Suprapubic skin (tissue), 4 donors: Measurements from ENCODE around the gene CFAP100. TPM values are rescaled to one million over a fixed set of nuclear protein-coding genes. Genes with fewer than 3 reads are reported as not detected.

Experiments used
- DNase-seq, 2 donors: peaks; one replicate each; pipeline ENCODE4 v3.0.0-alpha.2; 2019; ENCODE audit warnings: low spot score in 2 of 2
- H3K27ac ChIP-seq: fragments of 200-600 bp; sonication (generic); one replicate; pipeline ENCODE4 v1.5.1; 2019
- H3K27me3 ChIP-seq: fragments of 200-600 bp; sonication (generic); one replicate; pipeline ENCODE4 v1.5.1; 2019
- H3K36me3 ChIP-seq: fragments of 200-600 bp; sonication (generic); one replicate; pipeline ENCODE4 v1.5.1; 2019
- H3K4me1 ChIP-seq: fragments of 200-600 bp; sonication (generic); one replicate; pipeline ENCODE4 v1.5.1; 2019
- H3K4me3 ChIP-seq: fragments of 200-600 bp; sonication (generic); one replicate; pipeline ENCODE4 v1.5.1; 2019; ENCODE audit warnings: mild to moderate bottlenecking
- H3K9me3 ChIP-seq: fragments of 200-600 bp; sonication (generic); one replicate; pipeline ENCODE4 v1.5.1; 2019
- EP300 ChIP-seq: sonication (generic); formaldehyde crosslinking; IDR thresholded peaks from one replicate; pipeline ENCODE4 v1.6.1; 2017; ENCODE audit warnings: antibody characterized with exemption
- POLR2A ChIP-seq, 2 donors: fragments of 450-650 bp; IDR thresholded peaks; one replicate each; pipeline ENCODE4 v1.6.1; 2017; ENCODE audit warnings: antibody characterized with exemption in 2 of 2, mild to moderate bottlenecking in 2 of 2, moderate library complexity in 2 of 2
- POLR2AphosphoS5 ChIP-seq, 3 donors: sonication (generic); formaldehyde crosslinking; IDR thresholded peaks; one replicate each; pipeline ENCODE4 v1.6.1; 2017; ENCODE audit warnings: antibody characterized with exemption in 3 of 3
- WGBS: methylation state at CpG from one replicate; pipeline ENCODE4 v1.1.5; 2018; 5-methylcytosine and 5-hydroxymethylcytosine counted together
- total RNA-seq, 4 donors: library from RNA; depleted of rRNA; stranded (reverse); fragments of >200 nt; gene quantifications; one replicate each; pipeline ENCODE4 v1.1.0, GENCODE V29; 2016
- TF ChIP-seq, protein P1 (sequence below), 2 donors: fragments of 200-600 bp in 1 of 2; fragments of 450-650 bp in 1 of 2; sonication (generic) in 1 of 2; IDR thresholded peaks; one replicate each; pipeline ENCODE4 v1.5.1; 2016 to 2019; ENCODE audit warnings: antibody characterized with exemption in 2 of 2, mild to moderate bottlenecking in 1 of 2, moderate library complexity in 1 of 2

Gene CFAP100
- total RNA-seq, 4 donors from 2014 or later, result not detected

DNA sequence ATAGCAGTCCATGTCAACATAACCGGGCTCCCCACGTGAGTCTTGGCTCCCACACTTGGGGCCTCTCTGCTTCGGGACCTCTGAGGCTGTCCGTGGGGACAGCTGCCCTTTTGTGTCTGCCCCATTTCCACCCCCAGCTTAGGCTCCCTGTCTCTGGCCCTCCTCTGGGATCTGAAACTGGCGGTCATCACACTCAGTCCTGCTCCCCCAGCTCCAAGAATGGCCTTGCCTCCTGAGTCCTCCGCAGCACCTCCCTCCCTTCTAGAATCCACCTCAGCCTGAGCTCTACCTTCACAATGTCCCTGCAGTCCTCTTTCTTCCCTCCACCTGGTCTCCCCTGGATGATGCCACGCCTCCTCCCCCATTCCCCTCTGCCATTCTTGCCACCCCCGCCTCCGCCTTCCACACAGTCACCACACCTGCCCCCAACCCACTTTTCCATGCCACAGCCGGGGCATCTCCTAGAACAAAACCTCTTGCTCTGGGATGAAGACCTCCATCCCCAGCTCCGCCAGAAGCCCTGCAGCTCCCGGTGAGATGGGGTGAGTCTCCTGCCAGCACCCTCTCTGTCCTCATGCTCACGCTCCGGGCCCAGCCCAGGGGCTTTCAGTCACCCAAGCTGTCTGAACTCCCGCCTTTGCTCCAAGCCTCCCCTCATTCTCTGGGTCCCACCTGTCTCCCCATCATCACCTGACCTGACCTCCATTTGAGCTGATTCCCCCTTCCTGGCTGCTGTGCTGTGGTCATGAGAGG is 88.0 kb downstream of the CFAP100 start:
- Histone ChIP-seq H3K4me1 (peaks cover 7% of the 10 kb centered on the region), H3K27ac (no peak overlapping the region), H3K4me3 (no peak overlapping the region), H3K9me3 (no peaks in the 10 kb centered on the region), H3K36me3 (no peaks in the 10 kb centered on the region), H3K27me3 (no peaks in the 10 kb centered on the region)
- 89% methylated on average over 15 of the region's 15 CpGs for WGBS
- DNase-seq, result peak in 1 of 2 donors; percentile 52
- TF ChIP-seq EP300, result no peak
- no peak for TF ChIP-seq POLR2A (IDR thresholded peaks at IDR 0.05)
- no peak for TF ChIP-seq POLR2AphosphoS5 (IDR thresholded peaks at IDR 0.05)
- TF ChIP-seq, protein P1, sequence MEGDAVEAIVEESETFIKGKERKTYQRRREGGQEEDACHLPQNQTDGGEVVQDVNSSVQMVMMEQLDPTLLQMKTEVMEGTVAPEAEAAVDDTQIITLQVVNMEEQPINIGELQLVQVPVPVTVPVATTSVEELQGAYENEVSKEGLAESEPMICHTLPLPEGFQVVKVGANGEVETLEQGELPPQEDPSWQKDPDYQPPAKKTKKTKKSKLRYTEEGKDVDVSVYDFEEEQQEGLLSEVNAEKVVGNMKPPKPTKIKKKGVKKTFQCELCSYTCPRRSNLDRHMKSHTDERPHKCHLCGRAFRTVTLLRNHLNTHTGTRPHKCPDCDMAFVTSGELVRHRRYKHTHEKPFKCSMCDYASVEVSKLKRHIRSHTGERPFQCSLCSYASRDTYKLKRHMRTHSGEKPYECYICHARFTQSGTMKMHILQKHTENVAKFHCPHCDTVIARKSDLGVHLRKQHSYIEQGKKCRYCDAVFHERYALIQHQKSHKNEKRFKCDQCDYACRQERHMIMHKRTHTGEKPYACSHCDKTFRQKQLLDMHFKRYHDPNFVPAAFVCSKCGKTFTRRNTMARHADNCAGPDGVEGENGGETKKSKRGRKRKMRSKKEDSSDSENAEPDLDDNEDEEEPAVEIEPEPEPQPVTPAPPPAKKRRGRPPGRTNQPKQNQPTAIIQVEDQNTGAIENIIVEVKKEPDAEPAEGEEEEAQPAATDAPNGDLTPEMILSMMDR (IDR thresholded peaks at IDR 0.05), result no peak

DNA sequence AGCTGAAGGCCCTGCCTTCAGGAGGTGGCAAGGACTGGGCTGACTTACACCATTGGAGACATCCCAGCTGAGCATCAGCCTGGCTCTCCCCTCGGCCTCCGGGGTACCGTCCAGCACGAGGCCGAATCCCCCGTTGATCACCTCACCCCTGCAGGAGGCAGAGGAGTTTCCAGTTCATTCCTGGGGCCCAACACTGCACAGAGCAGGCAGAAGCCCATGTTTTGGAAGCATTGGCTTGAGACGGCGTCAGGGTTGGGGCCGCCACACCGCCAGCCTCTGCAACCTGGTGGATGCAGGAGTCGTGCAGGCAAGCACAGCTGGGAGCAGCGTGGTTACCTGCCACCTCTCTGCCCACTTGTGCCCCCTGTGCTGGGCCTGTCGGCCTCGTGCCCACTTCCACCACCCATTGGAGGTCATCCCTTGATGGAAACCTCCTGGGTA is 88.6 kb downstream of the CFAP100 start:
- no peaks in the 10 kb centered on the region for H3K9me3 ChIP-seq
- no peaks in the 10 kb centered on the region for H3K27me3 ChIP-seq
- DNase-seq, result peak in 1 of 2 donors; percentile 51
- WGBS, result 81% methylated on average over 10 of the region's 14 CpGs
- no peak overlapping the region for H3K27ac ChIP-seq
- no peaks in the 10 kb centered on the region for H3K36me3 ChIP-seq
- H3K4me3 ChIP-seq, result no peak overlapping the region
- H3K4me1 ChIP-seq, result peaks cover 7% of the 10 kb centered on the region
- TF ChIP-seq POLR2AphosphoS5 (IDR thresholded peaks at IDR 0.05), result no peak
- no peak for TF ChIP-seq POLR2A (IDR thresholded peaks at IDR 0.05)
- TF ChIP-seq EP300, result no peak
- TF ChIP-seq, protein P1 (IDR thresholded peaks at IDR 0.05), result no peak

DNA sequence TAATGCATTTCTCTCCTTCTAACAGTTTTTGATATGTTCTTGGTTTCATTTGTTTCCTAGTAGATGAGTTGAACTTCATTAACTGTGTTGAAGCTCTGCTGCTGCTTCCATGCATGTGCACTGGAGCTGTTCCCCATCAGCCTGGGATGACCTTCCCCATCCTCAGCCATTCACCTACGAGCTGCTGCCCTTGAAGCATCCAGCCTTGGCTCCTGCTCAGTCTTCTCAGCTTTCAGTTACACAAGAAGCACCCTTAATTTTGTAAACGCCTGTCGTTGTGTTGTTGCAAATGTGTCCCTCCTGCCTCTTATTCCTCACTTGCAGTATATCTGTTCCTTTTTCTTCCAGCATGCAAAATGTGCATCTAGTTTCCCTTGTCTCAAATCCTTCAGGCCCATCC is 89.4 kb downstream of the CFAP100 start:
- no peaks in the 10 kb centered on the region for H3K27me3 ChIP-seq
- no peak overlapping the region for H3K27ac ChIP-seq
- no peaks in the 10 kb centered on the region for H3K36me3 ChIP-seq
- 92% methylated on average over 3 of the region's 3 CpGs for WGBS
- H3K9me3 ChIP-seq, result no peaks in the 10 kb centered on the region
- TF ChIP-seq, protein P1 (IDR thresholded peaks at IDR 0.05), result no peak
- DNase-seq, result no peak
- peaks cover 7% of the 10 kb centered on the region for H3K4me1 ChIP-seq
- H3K4me3 ChIP-seq, result no peak overlapping the region

DNA sequence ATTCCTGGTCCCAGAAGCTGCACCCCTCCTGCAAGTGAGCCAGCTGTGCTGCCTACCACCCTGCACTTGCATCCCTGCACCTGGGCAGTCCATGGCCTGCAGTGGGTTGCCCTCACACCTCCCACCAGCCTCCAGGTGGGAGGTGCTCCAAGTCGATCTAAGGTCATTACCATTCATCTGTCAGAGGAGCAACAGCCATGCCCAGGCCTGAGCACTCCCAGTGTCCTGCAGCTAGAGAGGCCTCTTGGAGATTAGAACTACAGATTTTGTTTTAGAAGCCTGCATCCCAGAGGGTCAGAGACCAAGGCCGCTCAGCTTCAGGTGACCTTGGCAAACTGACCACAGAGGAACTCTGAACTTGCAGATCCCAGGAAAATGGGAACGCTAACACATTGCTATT is 90.0 kb downstream of the CFAP100 start:
- WGBS, result 81% methylated on average over 3 of the region's 3 CpGs

DNA sequence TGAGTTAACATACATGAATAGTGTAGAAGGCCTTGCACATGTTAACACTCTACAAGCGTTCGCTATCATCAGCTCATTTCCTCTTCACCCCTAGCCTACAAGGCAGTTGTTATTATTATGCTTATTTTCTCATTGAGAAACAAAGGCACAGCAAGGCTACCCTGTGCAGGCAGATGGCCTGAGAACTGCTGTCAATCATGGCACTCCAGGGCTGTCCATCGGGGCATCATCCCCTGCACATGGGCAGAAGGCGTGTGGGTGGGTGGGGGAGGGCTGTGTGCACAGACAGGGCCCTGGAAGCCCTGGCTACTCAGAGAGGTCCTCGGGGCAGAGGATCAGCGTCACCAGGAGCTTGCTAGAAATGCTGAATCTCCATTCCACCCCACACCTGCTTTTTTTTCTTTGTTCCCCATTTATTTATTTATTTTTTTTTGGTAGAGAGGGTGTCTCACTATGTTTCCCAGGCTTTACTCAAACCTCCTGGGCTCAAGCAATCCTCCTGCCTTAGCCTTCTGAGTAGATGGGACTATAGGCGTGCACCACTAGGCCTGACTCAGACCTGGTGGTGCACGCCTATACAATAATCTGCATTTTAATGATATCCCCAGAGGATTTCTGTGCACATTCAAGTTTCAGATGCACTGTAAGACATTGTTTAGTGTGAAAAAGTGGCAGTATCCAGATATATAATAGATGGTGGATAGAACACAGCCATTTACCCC is 90.6 kb downstream of the CFAP100 start:
- Histone ChIP-seq H3K4me3 (no peak overlapping the region), H3K9me3 (no peaks in the 10 kb centered on the region), H3K4me1 (peaks cover 7% of the 10 kb centered on the region), H3K27me3 (no peaks in the 10 kb centered on the region), H3K27ac (no peak overlapping the region), H3K36me3 (no peaks in the 10 kb centered on the region)
- 87% methylated on average over 8 of the region's 8 CpGs for WGBS
- TF ChIP-seq POLR2AphosphoS5 (IDR thresholded peaks at IDR 0.05) (no peak), POLR2A (IDR thresholded peaks at IDR 0.05) (no peak), EP300 (no peak)
- TF ChIP-seq, protein P1 (IDR thresholded peaks at IDR 0.05), result no peak
- no peak for DNase-seq

More for the DNA sequence above, 90.0 kb downstream of the CFAP100 start:
- H3K27ac ChIP-seq, result no peak overlapping the region
- DNase-seq, result no peak
- no peaks in the 10 kb centered on the region for H3K9me3 ChIP-seq
- no peaks in the 10 kb centered on the region for H3K36me3 ChIP-seq
- no peaks in the 10 kb centered on the region for H3K27me3 ChIP-seq
- H3K4me3 ChIP-seq, result no peak overlapping the region
- H3K4me1 ChIP-seq, result peaks cover 7% of the 10 kb centered on the region
- TF ChIP-seq, protein P1 (IDR thresholded peaks at IDR 0.05), result no peak
- no peak for TF ChIP-seq POLR2AphosphoS5 (IDR thresholded peaks at IDR 0.05)
